ENCODE data around the gene ULBP2.
"Not testable (repeated sequence)": the region's sequence is repeated elsewhere in the genome, so short reads cannot be mapped to it uniquely, and the experiment has no call there.

DNA sequence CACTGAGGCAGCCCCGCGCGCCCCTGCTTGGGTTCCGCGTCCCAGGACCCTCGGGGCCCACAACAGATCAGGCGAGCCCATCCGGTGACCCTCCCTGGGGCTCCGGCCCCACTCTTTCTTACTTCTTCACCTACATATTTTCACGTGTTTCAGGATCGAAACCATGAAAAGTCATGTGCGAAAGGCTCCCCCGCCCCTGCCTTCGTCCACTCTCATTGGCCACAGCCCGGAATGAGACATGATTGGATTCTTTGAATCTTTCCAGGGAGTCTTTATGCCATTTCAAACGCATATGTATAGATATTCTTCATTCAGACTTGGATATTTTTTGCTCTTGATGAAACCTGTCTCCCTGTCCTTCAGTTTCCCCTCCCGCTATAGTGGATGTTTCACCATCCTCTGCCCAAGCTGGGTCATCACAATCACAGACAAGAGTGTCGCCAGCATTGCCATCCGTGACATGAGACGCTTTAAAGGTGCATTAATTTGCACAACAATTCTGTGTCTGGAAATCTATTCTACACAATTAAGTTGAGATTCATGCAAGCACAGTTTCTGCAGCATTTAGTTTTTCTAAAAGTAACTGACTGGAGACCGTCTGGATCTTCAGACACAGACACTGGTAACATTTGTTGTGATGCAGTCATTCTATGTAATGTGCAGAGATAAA, 13.3 kb downstream of the ULBP2 start:
- not testable (repeated sequence) for TF ChIP-seq CTCF (optimal IDR thresholded peaks at IDR 0.05 in 1 of 3, IDR thresholded peaks at IDR 0.05 in 1 of 3, conservative IDR thresholded peaks at IDR 0.05 in 1 of 3; ENCODE audit: extremely low read depth in 1 of 3, insufficient read depth in 2 of 3, low read length in 3 of 3); EZH2 (IDR thresholded peaks at IDR 0.05; ENCODE audit: low read length)

Data from keratinocyte (primary cell).